ENCODE data around the gene CAVIN2. TPM values are rescaled to one million over a fixed set of nuclear protein-coding genes. Genes with fewer than 3 reads are reported as not detected.

Gene CAVIN2
- total and polyA plus RNA-seq, 10 donors: 19.2 to 205 (median 142) TPM

GRCh38 chr2:191836471-191836852, 10.4 kb downstream of the CAVIN2 start:
- intact Hi-C loops (cut with DNase I; ENCODE audit: low total_unique reads): no loop called here
- no peaks in the 10 kb centered on the region for H3K27me3 ChIP-seq (replicated peaks in 1 of 7)

GRCh38 chr2:191835539-191836350, 11.1 kb downstream of the CAVIN2 start:
- 85 to 91% (median 86%) methylated on average over 28 of the region's 28 CpGs for WGBS, 5 donors
- DNase-seq: peak; percentile 67

More at GRCh38 chr2:191836471-191836852, 10.4 kb downstream of the CAVIN2 start:
- 62 to 79% (median 71%) methylated on average over 11 of the region's 11 CpGs for whole genome bisulfite sequencing, 5 donors
- Histone ChIP-seq H3K9me3 (no peaks in the 10 kb centered on the region), H3K4me1 (peaks cover 2 to 29% (median 13%) of the 10 kb centered on the region in 6 donors), H3K36me3 (peaks cover 0 to 13% (median 3%) of the 10 kb centered on the region in 6 donors), H3K27ac (peak overlapping the region in 7 of 8 donors; percentile 24 to 94 (median 72)), H3K4me3 (peak overlapping the region in 3 of 8 donors; percentile 4 to 45 (median 5))
- no peak for DNase-seq
- TF ChIP-seq POLR2AphosphoS5 (IDR thresholded peaks at IDR 0.05) (no peak), POLR2A (IDR thresholded peaks at IDR 0.05) (no peak), CTCF (IDR thresholded peaks at IDR 0.05 in 8 of 11, conservative IDR thresholded peaks at IDR 0.05 in 3 of 11) (no peak)

GRCh38 chr2:191835100-191835499, 11.8 kb downstream of the CAVIN2 start:
- no peak for DNase-seq
- Histone ChIP-seq H3K4me1 (peaks cover 6 to 33% (median 16%) of the 10 kb centered on the region in 6 donors), H3K27me3 (replicated peaks in 1 of 7) (no peaks in the 10 kb centered on the region), H3K4me3 (no peak overlapping the region), H3K27ac (peak overlapping the region in 1 of 8 donors; percentile 94), H3K9me3 (no peaks in the 10 kb centered on the region), H3K36me3 (peaks cover 0 to 13% (median 3%) of the 10 kb centered on the region in 6 donors)
- TF ChIP-seq POLR2AphosphoS5 (IDR thresholded peaks at IDR 0.05) (no peak), POLR2A (IDR thresholded peaks at IDR 0.05) (no peak), CTCF (IDR thresholded peaks at IDR 0.05 in 8 of 11, conservative IDR thresholded peaks at IDR 0.05 in 3 of 11) (no peak)
- 74 to 86% (median 83%) methylated on average over 5 of the region's 5 CpGs for WGBS, 5 donors
- intact Hi-C loops (cut with DNase I; ENCODE audit: low total_unique reads): no loop called here

More at GRCh38 chr2:191835539-191836350, 11.1 kb downstream of the CAVIN2 start:
- Histone ChIP-seq H3K4me1 (peaks cover 6 to 33% (median 16%) of the 10 kb centered on the region in 6 donors), H3K36me3 (peaks cover 0 to 13% (median 3%) of the 10 kb centered on the region in 6 donors), H3K4me3 (peak overlapping the region in 3 of 8 donors; percentile 4 to 45 (median 5)), H3K27ac (peak overlapping the region in 7 of 8 donors; percentile 24 to 94 (median 72)), H3K9me3 (no peaks in the 10 kb centered on the region), H3K27me3 (replicated peaks in 1 of 7) (no peaks in the 10 kb centered on the region)
- TF ChIP-seq POLR2A (IDR thresholded peaks at IDR 0.05) (no peak), POLR2AphosphoS5 (IDR thresholded peaks at IDR 0.05) (peak; percentile 16 to 66 (median 49)), CTCF (IDR thresholded peaks at IDR 0.05 in 8 of 11, conservative IDR thresholded peaks at IDR 0.05 in 3 of 11) (peak in 1 of 11 experiments; percentile 18)
- intact Hi-C loops (cut with DNase I; ENCODE audit: low total_unique reads): no loop called here

GRCh38 chr2:191833356-191833755, 13.5 kb downstream of the CAVIN2 start:
- H3K4me1 ChIP-seq: peaks cover 6 to 33% (median 16%) of the 10 kb centered on the region in 6 donors
- H3K36me3 ChIP-seq: peaks cover 0 to 13% (median 3%) of the 10 kb centered on the region in 6 donors
- 87 to 94% (median 88%) methylated on average over 4 of the region's 4 CpGs for WGBS, 5 donors
- peak overlapping the region in 1 of 8 donors; percentile 0 for H3K27ac ChIP-seq
- no peaks in the 10 kb centered on the region for H3K9me3 ChIP-seq
- DNase-seq: no peak
- H3K27me3 ChIP-seq (replicated peaks in 1 of 7): no peaks in the 10 kb centered on the region
- intact Hi-C loops (cut with DNase I; ENCODE audit: low total_unique reads): no loop called here
- H3K4me3 ChIP-seq: no peak overlapping the region
- TF ChIP-seq CTCF (IDR thresholded peaks at IDR 0.05 in 8 of 11, conservative IDR thresholded peaks at IDR 0.05 in 3 of 11): no peak
- TF ChIP-seq POLR2AphosphoS5 (IDR thresholded peaks at IDR 0.05): no peak
- TF ChIP-seq POLR2A (IDR thresholded peaks at IDR 0.05): no peak

Data from spleen (tissue), 11 donors.